ENCODE results near the gene KCNA4.
A peak's percentile ranks its signal among the peaks of the same experiment; 100 is the strongest.

Gene KCNA4

GRCh38 chr11:29963796-29964195, 53.0 kb downstream of the KCNA4 start:
- no peak overlapping the region for H3K4me3 ChIP-seq (ENCODE audit: low read depth, low read length)
- no peak for DNase-seq (ENCODE audit: low read depth)
- TF ChIP-seq CTCF (IDR thresholded peaks at IDR 0.05; ENCODE audit: low read depth, low read length, missing control alignments), result no peak

GRCh38 chr11:29963036-29963435, 53.8 kb downstream of the KCNA4 start:
- H3K4me3 ChIP-seq (ENCODE audit: low read depth, low read length), result no peak overlapping the region
- DNase-seq (ENCODE audit: low read depth), result no peak
- no peak for TF ChIP-seq CTCF (IDR thresholded peaks at IDR 0.05; ENCODE audit: low read depth, low read length, missing control alignments)

GRCh38 chr11:29962243-29962642, 54.6 kb downstream of the KCNA4 start:
- no peak for DNase-seq (ENCODE audit: low read depth)
- TF ChIP-seq CTCF (IDR thresholded peaks at IDR 0.05; ENCODE audit: low read depth, low read length, missing control alignments), result peak; percentile 59
- H3K4me3 ChIP-seq (ENCODE audit: low read depth, low read length), result no peak overlapping the region

Measured in GM12864 (cell line).